ENCODE results near the gene TBX6. TPM values are rescaled to one million over a fixed set of nuclear protein-coding genes. Genes with fewer than 3 reads are reported as not detected.
"Not testable (repeated sequence)": the region's sequence is repeated elsewhere in the genome, so short reads cannot be mapped to it uniquely, and the experiment has no call there.

TBX6 gene
- total RNA-seq, 1 donor from 2014 or later: 1.8 TPM

DNA sequence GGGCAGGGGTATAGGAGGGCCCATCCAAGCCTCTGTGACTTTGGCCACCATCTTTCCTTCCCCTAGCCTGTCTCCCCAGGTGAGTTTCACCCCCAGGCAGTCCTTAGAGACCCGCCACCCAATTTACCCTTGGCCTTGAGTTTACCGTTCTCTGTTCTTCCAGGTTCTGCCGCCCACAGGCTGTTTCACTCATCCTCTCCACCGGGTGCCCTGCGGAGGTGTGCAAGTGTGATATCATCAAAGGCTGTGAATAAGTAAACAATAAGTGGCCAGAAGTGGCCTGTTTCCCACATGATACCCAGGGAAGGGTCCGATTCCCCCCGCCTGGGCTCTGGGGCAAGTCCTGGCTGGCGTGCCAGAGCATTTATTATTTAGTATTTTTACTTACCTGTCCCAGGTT, 45.5 kb downstream of the TBX6 start:
- H3K27me3 Mint-ChIP-seq (ENCODE audit: insufficient read depth): peaks cover 18% of the 10 kb centered on the region
- intact Hi-C loops (cut with micrococcal nuclease): no loop called here

DNA sequence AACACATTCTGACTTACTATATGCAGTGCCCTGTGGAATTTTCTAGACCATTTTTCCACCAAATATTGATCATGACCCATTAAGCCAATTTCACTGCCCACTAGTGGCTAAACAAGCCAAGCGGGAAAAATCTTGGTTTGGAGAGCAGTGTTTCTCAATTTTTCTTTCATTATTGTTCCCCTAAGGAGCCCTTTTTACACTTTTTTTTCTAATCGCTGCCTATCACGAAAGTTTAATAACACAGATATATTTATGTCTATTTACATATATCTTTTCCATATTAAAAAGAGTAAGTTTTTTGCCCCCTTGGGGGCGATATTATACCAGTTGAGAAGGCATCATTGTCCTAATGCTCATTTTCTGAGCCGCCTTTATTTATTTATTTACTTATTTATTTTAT, 49.9 kb downstream of the TBX6 start:
- Mint-ChIP-seq H3K27me3 (ENCODE audit: insufficient read depth) (peaks cover 29% of the 10 kb centered on the region), H3K36me3 (ENCODE audit: low read depth) (peaks cover 2% of the 10 kb centered on the region), H3K4me1 (ENCODE audit: low read depth) (no peaks in the 10 kb centered on the region), H3K27ac (no peak overlapping the region), H3K4me3 (no peak overlapping the region), H3K9me3 (no peaks in the 10 kb centered on the region)
- DNase-seq (ENCODE audit: low spot score): no peak
- intact Hi-C loops (cut with micrococcal nuclease): no loop called here

More for the DNA sequence above, 45.5 kb downstream of the TBX6 start:
- no peaks in the 10 kb centered on the region for H3K36me3 Mint-ChIP-seq (ENCODE audit: low read depth)
- no peak overlapping the region for H3K27ac Mint-ChIP-seq
- DNase-seq (ENCODE audit: low spot score): no peak
- no peak overlapping the region for H3K4me3 Mint-ChIP-seq
- H3K4me1 Mint-ChIP-seq (ENCODE audit: low read depth): no peaks in the 10 kb centered on the region
- H3K9me3 Mint-ChIP-seq: no peaks in the 10 kb centered on the region

DNA sequence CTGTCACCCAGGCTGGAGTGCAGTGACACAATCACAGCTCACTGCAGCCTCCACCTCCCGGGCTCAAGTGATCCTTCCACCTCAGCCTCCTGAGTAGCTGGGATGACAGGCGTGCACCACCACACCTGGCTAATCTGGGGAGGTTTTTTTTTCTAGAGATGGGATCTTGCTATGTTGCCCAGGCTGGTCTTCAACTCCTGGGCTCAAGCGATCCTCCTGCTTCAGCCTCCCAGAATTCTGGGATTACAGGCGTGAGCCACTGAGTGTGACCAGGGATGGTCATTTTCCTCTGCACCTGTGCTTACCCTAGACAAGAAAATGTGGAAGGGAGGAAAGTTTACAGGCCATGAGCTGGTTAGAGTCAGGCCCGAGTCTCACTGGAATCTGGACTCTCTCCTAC, 51.0 kb downstream of the TBX6 start:
- H3K9me3 Mint-ChIP-seq; H3K4me3 Mint-ChIP-seq; intact Hi-C loops (cut with micrococcal nuclease); H3K4me1 Mint-ChIP-seq (ENCODE audit: low read depth); H3K36me3 Mint-ChIP-seq (ENCODE audit: low read depth); H3K27ac Mint-ChIP-seq; DNase-seq (ENCODE audit: low spot score): not testable (repeated sequence)
- H3K27me3 Mint-ChIP-seq (ENCODE audit: insufficient read depth): peaks cover 33% of the 10 kb centered on the region

- no peaks in the 10 kb centered on the region for H3K9me3 Mint-ChIP-seq
- peaks cover 37% of the 10 kb centered on the region for H3K27me3 Mint-ChIP-seq (ENCODE audit: insufficient read depth)
- intact Hi-C loops (cut with micrococcal nuclease): no loop called here
- DNase-seq (ENCODE audit: low spot score): no peak
- H3K4me3 Mint-ChIP-seq: no peak overlapping the region
- peaks cover 2% of the 10 kb centered on the region for H3K36me3 Mint-ChIP-seq (ENCODE audit: low read depth)
- H3K27ac Mint-ChIP-seq: no peak overlapping the region
- H3K4me1 Mint-ChIP-seq (ENCODE audit: low read depth): peaks cover 6% of the 10 kb centered on the region
Observed at GRCh38 chr16:30040221-30040620, 51.5 kb downstream of the TBX6 start.

Other genes starting within 250 kb of the TBX6 start
- gene CDIPT, start 228.7 kb downstream of the TBX6 start, total RNA-seq: 83.7 and 85.5 TPM in 2 replicates
- 0.16 and 0.32 TPM in 2 replicates for gene SEZ6L2, start 192.4 kb downstream of the TBX6 start, total RNA-seq
- 4.2 and 4.7 TPM in 2 replicates for gene ASPHD1, start 191.4 kb downstream of the TBX6 start, total RNA-seq
- gene KCTD13, start 165.7 kb downstream of the TBX6 start, total RNA-seq: 53.7 and 58.2 TPM in 2 replicates
- gene TMEM219, start 129.8 kb downstream of the TBX6 start, total RNA-seq: 41.5 and 43.7 TPM in 2 replicates
- gene TAOK2, start 118.1 kb downstream of the TBX6 start, total RNA-seq: 38.5 and 39.7 TPM in 2 replicates
- gene HIRIP3, start 96.3 kb downstream of the TBX6 start, total RNA-seq: 48.8 and 50.1 TPM in 2 replicates
- 128 and 137 TPM in 2 replicates for gene INO80E, start 95.7 kb downstream of the TBX6 start, total RNA-seq
- 2.0 and 2.3 TPM in 2 replicates for gene DOC2A, start 80.9 kb downstream of the TBX6 start, total RNA-seq
- gene C16orf92, start 68.7 kb downstream of the TBX6 start, total RNA-seq: not detected in 2 replicates
- gene TLCD3B, start 60.7 kb downstream of the TBX6 start, total RNA-seq: 1.6 and 1.9 TPM in 2 replicates
- 1,715 and 1,718 TPM in 2 replicates for gene ALDOA, start 26.2 kb downstream of the TBX6 start, total RNA-seq
- gene PPP4C, start 15.9 kb downstream of the TBX6 start, total RNA-seq: 133 and 147 TPM in 2 replicates
- 14.5 and 15.1 TPM in 2 replicates for gene YPEL3, start 4.3 kb upstream of the TBX6 start, total RNA-seq
- gene GDPD3, start 21.6 kb upstream of the TBX6 start, total RNA-seq: 4.3 and 6.3 TPM in 2 replicates
- gene MAPK3, start 31.3 kb upstream of the TBX6 start, total RNA-seq: 53.7 and 58.3 TPM in 2 replicates
- gene CORO1A, start 91.7 kb upstream of the TBX6 start, total RNA-seq: 816 and 819 TPM in 2 replicates
- 312 and 329 TPM in 2 replicates for gene BOLA2B, start 101.7 kb upstream of the TBX6 start, total RNA-seq
- 63.2 and 66.4 TPM in 2 replicates for gene SLX1A, start 102.0 kb upstream of the TBX6 start, total RNA-seq
- gene SULT1A3, start 107.3 kb upstream of the TBX6 start, total RNA-seq: 18.9 and 20.4 TPM in 2 replicates
- 11.0 and 20.0 TPM in 2 replicates for gene NPIPB13, start 156.6 kb upstream of the TBX6 start, total RNA-seq

Data from activated T-helper 1 cell treated with anti-CD3 and anti-CD28 coated beads, Interleukin-12 subunit alpha, Interleukin-12 subunit beta, Interleukin-2, Interleukin-4 antibody, amounts not matched to agents 30 ng/mL and 10 ng/mL and 1 ng/mL, durations not matched to agents 14 hours and 24 hours and 36 hours (primary cell).